ENCODE results near the gene EMSY.

GRCh38 chr11:76592961-76593360 is 148.1 kb downstream of the EMSY start:
- TF ChIP-seq EZH2 (IDR thresholded peaks at IDR 0.05; ENCODE audit: low read length), result no peak
- no peak for TF ChIP-seq CTCF (optimal IDR thresholded peaks at IDR 0.05 in 1 of 3, IDR thresholded peaks at IDR 0.05 in 1 of 3, conservative IDR thresholded peaks at IDR 0.05 in 1 of 3; ENCODE audit: extremely low read depth in 1 of 3, insufficient read depth in 2 of 3, low read length in 3 of 3)

Measured in keratinocyte (primary cell).